H1 (cell line): Measurements from ENCODE around the gene PPP1R12B. TPM values are rescaled to one million over a fixed set of nuclear protein-coding genes. Genes with fewer than 3 reads are reported as not detected.

Experiments
- BRCA1 ChIP-seq: IDR thresholded peaks from 2 replicates; pipeline ENCODE4 v1.6.1; 2012; ENCODE audit warnings: low read depth, low read length, improper control_type of control experiment
- NRF1 ChIP-seq: IDR thresholded peaks from 2 replicates; pipeline ENCODE4 v1.6.1; 2011; ENCODE audit warnings: mild to moderate bottlenecking, low read depth, low read length, improper control_type of control experiment
- SIN3A ChIP-seq, 2 experiments: IDR thresholded peaks in 1 of 2; conservative IDR thresholded peaks in 1 of 2; 2 replicates each; pipeline ENCODE4 v1.6.1; 2011 to 2012; ENCODE audit warnings: low read length in 2 of 2, improper control_type of control experiment in 1 of 2, low read depth in 1 of 2, mild to moderate bottlenecking in 1 of 2
- SP1 ChIP-seq: IDR thresholded peaks from 2 replicates; pipeline ENCODE4 v1.6.1; 2011; ENCODE audit warnings: low read depth, low read length
- TAF1 ChIP-seq: IDR thresholded peaks from 2 replicates; pipeline ENCODE4 v1.6.1; 2011; ENCODE audit warnings: mild to moderate bottlenecking, low read depth, low read length
- polyA plus RNA-seq, 7 experiments: library from polyadenylated mRNA; depleted of rRNA in 3 of 7; stranded (reverse) in 5 of 7; unstranded in 2 of 7; fragments of >200 nt in 5 of 7; fragments of 200-250 nt in 2 of 7; gene quantifications; 1 replicate in 5 of 7; 2 replicates in 1 of 7; 4 replicates in 1 of 7; pipeline versions ENCODE4 v1.2.1 to v1.2.3, GENCODE V29; 2011 to 2013; ENCODE audit warnings: missing spikeins in 2 of 7, mixed read lengths in 2 of 7
- total RNA-seq: library from RNA; stranded (reverse); fragmentation: NEBNext Ultra II Directional; extraction: Animal tissue kit (Norgen Biotek cat#: 25700); gene quantifications from 2 replicates; pipeline ENCODE4 v1.2.1, GENCODE V29; 2021
- TF ChIP-seq, protein P1 (sequence below): fragments of 300-600 bp; sonication (generic); IDR thresholded peaks from 2 replicates; pipeline ENCODE4 v1.7.1; 2012; ENCODE audit warnings: low read length, moderate library complexity, mild to moderate bottlenecking, inconsistent platforms; ENCODE audit not compliant: insufficient replicate concordance
- TF ChIP-seq, protein P2 (sequence below): IDR thresholded peaks from 2 replicates; pipeline ENCODE4 v1.6.1; 2012; ENCODE audit warnings: inconsistent platforms
- TF ChIP-seq, protein P3 (sequence below), 3 experiments: IDR thresholded peaks; 1 replicate in 2 of 3; 2 replicates in 1 of 3; pipeline versions ENCODE4 v1.5.1 to v1.6.1; 2011; ENCODE audit warnings: low read length in 3 of 3, mild to moderate bottlenecking in 3 of 3, inconsistent platforms in 2 of 3, low read depth in 1 of 3, moderate library complexity in 1 of 3; ENCODE audit not compliant: insufficient read depth in 1 of 3; ENCODE audit errors: control extremely low read depth in 1 of 3

PPP1R12B gene
- total and polyA plus RNA-seq, 2 of the 8 experiments (the other 6 are each of a cell fraction or from before 2014, with no cell fraction given) = 7.9 to 18.7 TPM

DNA sequence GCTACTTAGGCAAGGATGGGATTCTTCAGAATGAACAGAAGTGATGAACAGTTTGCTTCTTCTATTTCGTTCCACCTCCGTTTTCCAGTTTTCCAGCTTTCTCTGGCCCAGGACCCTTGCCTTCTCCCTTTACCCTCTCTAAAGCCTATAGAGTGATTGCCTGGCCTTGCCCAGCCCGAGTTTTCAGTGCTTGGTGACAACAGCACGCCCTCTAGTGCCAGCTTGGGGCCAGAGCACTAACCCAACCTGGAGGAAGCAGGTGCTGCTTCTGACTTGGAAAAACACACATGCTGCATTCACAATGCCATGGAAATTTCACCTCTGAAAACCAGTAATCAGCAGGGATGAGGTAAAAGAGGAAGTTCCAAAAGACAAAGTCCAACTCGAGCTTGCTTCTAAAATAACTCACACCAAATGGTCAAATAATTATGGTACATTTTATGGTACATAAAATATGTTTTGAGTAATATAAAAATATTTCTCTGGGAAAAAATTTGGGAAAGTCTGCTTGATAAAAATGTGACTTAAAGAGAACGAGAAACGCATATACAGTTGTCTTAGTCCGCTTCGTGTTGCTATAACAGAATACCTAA, 32.8 kb upstream of the PPP1R12B start (continued):
- TF ChIP-seq, protein P1, sequence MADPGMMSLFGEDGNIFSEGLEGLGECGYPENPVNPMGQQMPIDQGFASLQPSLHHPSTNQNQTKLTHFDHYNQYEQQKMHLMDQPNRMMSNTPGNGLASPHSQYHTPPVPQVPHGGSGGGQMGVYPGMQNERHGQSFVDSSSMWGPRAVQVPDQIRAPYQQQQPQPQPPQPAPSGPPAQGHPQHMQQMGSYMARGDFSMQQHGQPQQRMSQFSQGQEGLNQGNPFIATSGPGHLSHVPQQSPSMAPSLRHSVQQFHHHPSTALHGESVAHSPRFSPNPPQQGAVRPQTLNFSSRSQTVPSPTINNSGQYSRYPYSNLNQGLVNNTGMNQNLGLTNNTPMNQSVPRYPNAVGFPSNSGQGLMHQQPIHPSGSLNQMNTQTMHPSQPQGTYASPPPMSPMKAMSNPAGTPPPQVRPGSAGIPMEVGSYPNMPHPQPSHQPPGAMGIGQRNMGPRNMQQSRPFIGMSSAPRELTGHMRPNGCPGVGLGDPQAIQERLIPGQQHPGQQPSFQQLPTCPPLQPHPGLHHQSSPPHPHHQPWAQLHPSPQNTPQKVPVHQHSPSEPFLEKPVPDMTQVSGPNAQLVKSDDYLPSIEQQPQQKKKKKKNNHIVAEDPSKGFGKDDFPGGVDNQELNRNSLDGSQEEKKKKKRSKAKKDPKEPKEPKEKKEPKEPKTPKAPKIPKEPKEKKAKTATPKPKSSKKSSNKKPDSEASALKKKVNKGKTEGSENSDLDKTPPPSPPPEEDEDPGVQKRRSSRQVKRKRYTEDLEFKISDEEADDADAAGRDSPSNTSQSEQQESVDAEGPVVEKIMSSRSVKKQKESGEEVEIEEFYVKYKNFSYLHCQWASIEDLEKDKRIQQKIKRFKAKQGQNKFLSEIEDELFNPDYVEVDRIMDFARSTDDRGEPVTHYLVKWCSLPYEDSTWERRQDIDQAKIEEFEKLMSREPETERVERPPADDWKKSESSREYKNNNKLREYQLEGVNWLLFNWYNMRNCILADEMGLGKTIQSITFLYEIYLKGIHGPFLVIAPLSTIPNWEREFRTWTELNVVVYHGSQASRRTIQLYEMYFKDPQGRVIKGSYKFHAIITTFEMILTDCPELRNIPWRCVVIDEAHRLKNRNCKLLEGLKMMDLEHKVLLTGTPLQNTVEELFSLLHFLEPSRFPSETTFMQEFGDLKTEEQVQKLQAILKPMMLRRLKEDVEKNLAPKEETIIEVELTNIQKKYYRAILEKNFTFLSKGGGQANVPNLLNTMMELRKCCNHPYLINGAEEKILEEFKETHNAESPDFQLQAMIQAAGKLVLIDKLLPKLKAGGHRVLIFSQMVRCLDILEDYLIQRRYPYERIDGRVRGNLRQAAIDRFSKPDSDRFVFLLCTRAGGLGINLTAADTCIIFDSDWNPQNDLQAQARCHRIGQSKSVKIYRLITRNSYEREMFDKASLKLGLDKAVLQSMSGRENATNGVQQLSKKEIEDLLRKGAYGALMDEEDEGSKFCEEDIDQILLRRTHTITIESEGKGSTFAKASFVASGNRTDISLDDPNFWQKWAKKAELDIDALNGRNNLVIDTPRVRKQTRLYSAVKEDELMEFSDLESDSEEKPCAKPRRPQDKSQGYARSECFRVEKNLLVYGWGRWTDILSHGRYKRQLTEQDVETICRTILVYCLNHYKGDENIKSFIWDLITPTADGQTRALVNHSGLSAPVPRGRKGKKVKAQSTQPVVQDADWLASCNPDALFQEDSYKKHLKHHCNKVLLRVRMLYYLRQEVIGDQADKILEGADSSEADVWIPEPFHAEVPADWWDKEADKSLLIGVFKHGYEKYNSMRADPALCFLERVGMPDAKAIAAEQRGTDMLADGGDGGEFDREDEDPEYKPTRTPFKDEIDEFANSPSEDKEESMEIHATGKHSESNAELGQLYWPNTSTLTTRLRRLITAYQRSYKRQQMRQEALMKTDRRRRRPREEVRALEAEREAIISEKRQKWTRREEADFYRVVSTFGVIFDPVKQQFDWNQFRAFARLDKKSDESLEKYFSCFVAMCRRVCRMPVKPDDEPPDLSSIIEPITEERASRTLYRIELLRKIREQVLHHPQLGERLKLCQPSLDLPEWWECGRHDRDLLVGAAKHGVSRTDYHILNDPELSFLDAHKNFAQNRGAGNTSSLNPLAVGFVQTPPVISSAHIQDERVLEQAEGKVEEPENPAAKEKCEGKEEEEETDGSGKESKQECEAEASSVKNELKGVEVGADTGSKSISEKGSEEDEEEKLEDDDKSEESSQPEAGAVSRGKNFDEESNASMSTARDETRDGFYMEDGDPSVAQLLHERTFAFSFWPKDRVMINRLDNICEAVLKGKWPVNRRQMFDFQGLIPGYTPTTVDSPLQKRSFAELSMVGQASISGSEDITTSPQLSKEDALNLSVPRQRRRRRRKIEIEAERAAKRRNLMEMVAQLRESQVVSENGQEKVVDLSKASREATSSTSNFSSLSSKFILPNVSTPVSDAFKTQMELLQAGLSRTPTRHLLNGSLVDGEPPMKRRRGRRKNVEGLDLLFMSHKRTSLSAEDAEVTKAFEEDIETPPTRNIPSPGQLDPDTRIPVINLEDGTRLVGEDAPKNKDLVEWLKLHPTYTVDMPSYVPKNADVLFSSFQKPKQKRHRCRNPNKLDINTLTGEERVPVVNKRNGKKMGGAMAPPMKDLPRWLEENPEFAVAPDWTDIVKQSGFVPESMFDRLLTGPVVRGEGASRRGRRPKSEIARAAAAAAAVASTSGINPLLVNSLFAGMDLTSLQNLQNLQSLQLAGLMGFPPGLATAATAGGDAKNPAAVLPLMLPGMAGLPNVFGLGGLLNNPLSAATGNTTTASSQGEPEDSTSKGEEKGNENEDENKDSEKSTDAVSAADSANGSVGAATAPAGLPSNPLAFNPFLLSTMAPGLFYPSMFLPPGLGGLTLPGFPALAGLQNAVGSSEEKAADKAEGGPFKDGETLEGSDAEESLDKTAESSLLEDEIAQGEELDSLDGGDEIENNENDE = no peak
- TF ChIP-seq BRCA1 (no peak), NRF1 (no peak), SP1 (no peak), TAF1 (no peak), SIN3A (conservative IDR thresholded peaks at IDR 0.05 in 1 of 2, IDR thresholded peaks at IDR 0.05 in 1 of 2; ENCODE audit: low read depth in 1 of 2, low read length in 2 of 2) (no peak)
- TF ChIP-seq, protein P2, sequence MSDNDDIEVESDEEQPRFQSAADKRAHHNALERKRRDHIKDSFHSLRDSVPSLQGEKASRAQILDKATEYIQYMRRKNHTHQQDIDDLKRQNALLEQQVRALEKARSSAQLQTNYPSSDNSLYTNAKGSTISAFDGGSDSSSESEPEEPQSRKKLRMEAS = peak; percentile 39; the same call in 1 of the 2 replicates
- TF ChIP-seq, protein P3, sequence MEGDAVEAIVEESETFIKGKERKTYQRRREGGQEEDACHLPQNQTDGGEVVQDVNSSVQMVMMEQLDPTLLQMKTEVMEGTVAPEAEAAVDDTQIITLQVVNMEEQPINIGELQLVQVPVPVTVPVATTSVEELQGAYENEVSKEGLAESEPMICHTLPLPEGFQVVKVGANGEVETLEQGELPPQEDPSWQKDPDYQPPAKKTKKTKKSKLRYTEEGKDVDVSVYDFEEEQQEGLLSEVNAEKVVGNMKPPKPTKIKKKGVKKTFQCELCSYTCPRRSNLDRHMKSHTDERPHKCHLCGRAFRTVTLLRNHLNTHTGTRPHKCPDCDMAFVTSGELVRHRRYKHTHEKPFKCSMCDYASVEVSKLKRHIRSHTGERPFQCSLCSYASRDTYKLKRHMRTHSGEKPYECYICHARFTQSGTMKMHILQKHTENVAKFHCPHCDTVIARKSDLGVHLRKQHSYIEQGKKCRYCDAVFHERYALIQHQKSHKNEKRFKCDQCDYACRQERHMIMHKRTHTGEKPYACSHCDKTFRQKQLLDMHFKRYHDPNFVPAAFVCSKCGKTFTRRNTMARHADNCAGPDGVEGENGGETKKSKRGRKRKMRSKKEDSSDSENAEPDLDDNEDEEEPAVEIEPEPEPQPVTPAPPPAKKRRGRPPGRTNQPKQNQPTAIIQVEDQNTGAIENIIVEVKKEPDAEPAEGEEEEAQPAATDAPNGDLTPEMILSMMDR (IDR thresholded peaks at IDR 0.05; ENCODE audit: control extremely low read depth in 1 of 3, insufficient read depth in 1 of 3, low read depth in 1 of 3, low read length in 3 of 3) = peak; percentile 98
